ENCODE measurements around the gene MEGF6. TPM values are rescaled to one million over a fixed set of nuclear protein-coding genes. Genes with fewer than 3 reads are reported as not detected.

MEGF6 gene
- total RNA-seq, 1 experiment from 2014 or later: 14.3 TPM

- no peak for DNase-seq (ENCODE audit: unreplicated experiment)
- Mint-ChIP-seq H3K4me1 (ENCODE audit: insufficient read depth, unreplicated experiment) (no peaks in the 10 kb centered on the region), H3K9me3 (ENCODE audit: unreplicated experiment) (no peaks in the 10 kb centered on the region), H3K27ac (ENCODE audit: low read depth, unreplicated experiment) (no peak overlapping the region), H3K27me3 (ENCODE audit: insufficient read depth, unreplicated experiment) (peaks cover 37% of the 10 kb centered on the region), H3K4me3 (ENCODE audit: unreplicated experiment) (no peak overlapping the region), H3K36me3 (ENCODE audit: insufficient read depth, unreplicated experiment) (no peaks in the 10 kb centered on the region)
- ChIA-PET CTCF (interaction anchor here (0.6 to 3.3 kb wide), 4 partner anchors 11 to 1189 kb away, joined by 3 to 27 read pairs (median 7); no protein-coding TSS in a partner anchor), POLR2A (interaction anchor here (0.9 kb wide), 1 partner anchor 182 kb away, joined by 3 read pairs; no protein-coding TSS in a partner anchor)
- intact Hi-C loops (cut with micrococcal nuclease): no loop called here
- BruUV-seq (replicated peaks): no TSS peak
- no peak for TF ChIP-seq CTCF (IDR thresholded peaks at IDR 0.05; ENCODE audit: unreplicated experiment)
Observed at GRCh38 chr1:3441880-3442279, 169.4 kb downstream of the MEGF6 start.

GRCh38 chr1:3441410-3441847, 169.9 kb downstream of the MEGF6 start:
- ChIA-PET CTCF (interaction anchor here (0.7 to 3.3 kb wide), 4 partner anchors 11 to 27 kb away, joined by 3 to 27 read pairs (median 8); no protein-coding TSS in a partner anchor), POLR2A (interaction anchor here (0.9 kb wide), 1 partner anchor 183 kb away, joined by 3 read pairs; no protein-coding TSS in a partner anchor)
- Mint-ChIP-seq H3K4me1 (ENCODE audit: insufficient read depth, unreplicated experiment) (no peaks in the 10 kb centered on the region), H3K4me3 (ENCODE audit: unreplicated experiment) (no peak overlapping the region), H3K36me3 (ENCODE audit: insufficient read depth, unreplicated experiment) (no peaks in the 10 kb centered on the region), H3K9me3 (ENCODE audit: unreplicated experiment) (no peaks in the 10 kb centered on the region), H3K27me3 (ENCODE audit: insufficient read depth, unreplicated experiment) (peaks cover 40% of the 10 kb centered on the region), H3K27ac (ENCODE audit: low read depth, unreplicated experiment) (no peak overlapping the region)
- BruUV-seq (replicated peaks): no TSS peak
- TF ChIP-seq CTCF (IDR thresholded peaks at IDR 0.05; ENCODE audit: unreplicated experiment): no peak
- no peak for DNase-seq (ENCODE audit: unreplicated experiment)
- intact Hi-C loops (cut with micrococcal nuclease): no loop called here

GRCh38 chr1:3440711-3441409, 170.4 kb downstream of the MEGF6 start:
- H3K4me3 Mint-ChIP-seq (ENCODE audit: unreplicated experiment): no peak overlapping the region
- H3K27me3 Mint-ChIP-seq (ENCODE audit: insufficient read depth, unreplicated experiment): peaks cover 46% of the 10 kb centered on the region
- CTCF ChIA-PET: interaction anchor here (0.8 to 3.3 kb wide), 4 partner anchors 12 to 28 kb away, joined by 4 to 27 read pairs (median 8); no protein-coding TSS in a partner anchor
- TF ChIP-seq CTCF (IDR thresholded peaks at IDR 0.05; ENCODE audit: unreplicated experiment): no peak
- no peak for DNase-seq (ENCODE audit: unreplicated experiment)
- H3K27ac Mint-ChIP-seq (ENCODE audit: low read depth, unreplicated experiment): no peak overlapping the region
- no peaks in the 10 kb centered on the region for H3K9me3 Mint-ChIP-seq (ENCODE audit: unreplicated experiment)
- no peaks in the 10 kb centered on the region for H3K36me3 Mint-ChIP-seq (ENCODE audit: insufficient read depth, unreplicated experiment)
- intact Hi-C loops (cut with micrococcal nuclease): no loop called here
- no peaks in the 10 kb centered on the region for H3K4me1 Mint-ChIP-seq (ENCODE audit: insufficient read depth, unreplicated experiment)
- POLR2A ChIA-PET: no interaction called here
- no TSS peak for BruUV-seq (replicated peaks)

GRCh38 chr1:3440300-3440681, 171.0 kb downstream of the MEGF6 start:
- Mint-ChIP-seq H3K9me3 (ENCODE audit: unreplicated experiment) (no peaks in the 10 kb centered on the region), H3K36me3 (ENCODE audit: insufficient read depth, unreplicated experiment) (no peaks in the 10 kb centered on the region), H3K27ac (ENCODE audit: low read depth, unreplicated experiment) (no peak overlapping the region), H3K27me3 (ENCODE audit: insufficient read depth, unreplicated experiment) (peaks cover 50% of the 10 kb centered on the region), H3K4me3 (ENCODE audit: unreplicated experiment) (no peak overlapping the region), H3K4me1 (ENCODE audit: insufficient read depth, unreplicated experiment) (no peaks in the 10 kb centered on the region)
- ChIA-PET CTCF (interaction anchor here (0.5 to 1.6 kb wide), 3 partner anchors 8 to 28 kb away, joined by 3 to 6 read pairs (median 4); no protein-coding TSS in a partner anchor), POLR2A (no interaction called here)
- DNase-seq (ENCODE audit: unreplicated experiment): no peak
- TF ChIP-seq CTCF (IDR thresholded peaks at IDR 0.05; ENCODE audit: unreplicated experiment): no peak
- intact Hi-C loops (cut with micrococcal nuclease): no loop called here
- no TSS peak for BruUV-seq (replicated peaks)

Small RNAs within 50 kb of the gene (microRNA-seq; reads per million reads assigned to microRNA genes)
- 0.40 reads per million for gene MIR551A

Other genes with a start within 250 kb of the MEGF6 start
- 8.6 and 8.8 TPM in 2 replicates for gene ARHGEF16, start 156.8 kb downstream of the MEGF6 start, total RNA-seq (2022)
- gene TPRG1L, start 13.5 kb upstream of the MEGF6 start, total RNA-seq (2022): 21.9 and 29.7 TPM in 2 replicates
- 25.3 and 29.8 TPM in 2 replicates for gene WRAP73, start 38.6 kb upstream of the MEGF6 start, total RNA-seq (2022)
- 0.37 and 0.82 TPM in 2 replicates for gene TP73, start 41.0 kb upstream of the MEGF6 start, total RNA-seq (2022)
- not detected in 2 replicates for gene CCDC27, start 140.9 kb upstream of the MEGF6 start, total RNA-seq (2022)
- gene SMIM1, start 161.2 kb upstream of the MEGF6 start, total RNA-seq (2022): 1.2 TPM in 1 of 2 replicates, not detected in the other
- gene LRRC47, start 185.0 kb upstream of the MEGF6 start, total RNA-seq (2022): 46.1 and 53.0 TPM in 2 replicates
- 68.7 and 74.1 TPM in 2 replicates for gene CEP104, start 245.7 kb upstream of the MEGF6 start, total RNA-seq (2022)
- gene DFFB, start 246.0 kb upstream of the MEGF6 start, total RNA-seq (2022): 4.5 and 4.8 TPM in 2 replicates

Measured in MCF 10A (cell line).